Measurements from ENCODE around the gene TBCD.

TBCD gene

DNA sequence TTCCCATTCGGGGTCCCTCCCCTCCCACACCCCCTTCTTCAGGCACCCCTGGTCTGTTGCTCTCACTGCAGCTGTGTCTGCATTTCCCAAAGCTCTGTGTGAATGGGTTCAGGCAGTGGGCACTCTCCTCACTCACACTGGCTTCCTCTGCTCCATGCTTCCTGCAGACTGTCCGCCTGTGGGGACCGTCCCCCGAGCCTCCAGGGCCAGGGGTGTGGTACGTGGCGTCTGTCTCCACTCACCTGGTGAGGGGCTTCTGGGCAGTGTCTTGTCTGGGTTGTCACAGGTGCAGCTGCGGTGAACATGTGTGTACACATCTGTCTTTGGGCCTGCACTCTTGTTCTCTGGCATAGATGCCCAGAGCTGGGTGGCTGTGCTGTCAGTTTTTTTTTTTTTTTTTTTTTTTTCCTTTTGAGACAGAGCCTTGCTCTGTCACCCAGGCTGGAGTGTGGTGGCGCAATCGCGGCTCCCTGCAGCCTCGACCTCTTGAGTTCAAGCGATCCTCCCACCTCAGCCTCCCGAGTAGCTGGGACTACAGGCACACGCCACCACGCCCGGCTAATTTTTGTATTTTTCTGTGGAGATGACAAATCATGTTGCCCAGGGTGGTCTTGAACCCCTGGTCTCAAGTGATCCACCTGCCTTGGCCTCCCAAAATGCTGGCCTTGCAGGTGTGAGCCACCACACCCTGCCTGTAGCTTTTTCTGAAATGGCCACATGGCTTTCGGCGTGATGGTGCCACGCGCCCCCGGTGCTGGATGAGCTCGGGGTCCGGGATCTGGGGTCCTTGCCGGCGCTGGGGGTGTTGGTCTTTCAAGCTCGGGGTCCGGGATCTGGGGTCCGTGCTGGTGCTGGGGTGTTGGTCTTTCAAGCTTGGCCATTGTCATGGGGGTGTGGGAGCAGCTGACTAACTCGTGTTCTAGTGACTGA, 144.5 kb downstream of the TBCD start:
- Histone ChIP-seq H3K27me3 (ENCODE audit: low read depth, low read length) (no peaks in the 10 kb centered on the region), H3K4me2 (ENCODE audit: low read length) (no peak overlapping the region), H3K9me3 (ENCODE audit: insufficient read depth, low read length) (no peaks in the 10 kb centered on the region), H3K4me3 (ENCODE audit: low read length) (no peak overlapping the region), H2AFZ (ENCODE audit: low read depth, low read length) (no peak overlapping the region), H4K20me1 (ENCODE audit: insufficient read depth, low read length) (peaks cover 2% of the 10 kb centered on the region; the same call in 1 of the 2 replicates), H3K27ac (ENCODE audit: low read length) (no peak overlapping the region), H3K4me1 (ENCODE audit: low read length) (no peaks in the 10 kb centered on the region), H3K9ac (ENCODE audit: low read length) (no peak overlapping the region), H3K36me3 (replicated peaks; ENCODE audit: low read depth, low read length) (no peaks in the 10 kb centered on the region), H3K79me2 (ENCODE audit: low read length) (no peaks in the 10 kb centered on the region)
- TF ChIP-seq EZH2phosphoT487 (IDR thresholded peaks at IDR 0.05; ENCODE audit: low read depth): no peak
- TF ChIP-seq, protein P1, sequence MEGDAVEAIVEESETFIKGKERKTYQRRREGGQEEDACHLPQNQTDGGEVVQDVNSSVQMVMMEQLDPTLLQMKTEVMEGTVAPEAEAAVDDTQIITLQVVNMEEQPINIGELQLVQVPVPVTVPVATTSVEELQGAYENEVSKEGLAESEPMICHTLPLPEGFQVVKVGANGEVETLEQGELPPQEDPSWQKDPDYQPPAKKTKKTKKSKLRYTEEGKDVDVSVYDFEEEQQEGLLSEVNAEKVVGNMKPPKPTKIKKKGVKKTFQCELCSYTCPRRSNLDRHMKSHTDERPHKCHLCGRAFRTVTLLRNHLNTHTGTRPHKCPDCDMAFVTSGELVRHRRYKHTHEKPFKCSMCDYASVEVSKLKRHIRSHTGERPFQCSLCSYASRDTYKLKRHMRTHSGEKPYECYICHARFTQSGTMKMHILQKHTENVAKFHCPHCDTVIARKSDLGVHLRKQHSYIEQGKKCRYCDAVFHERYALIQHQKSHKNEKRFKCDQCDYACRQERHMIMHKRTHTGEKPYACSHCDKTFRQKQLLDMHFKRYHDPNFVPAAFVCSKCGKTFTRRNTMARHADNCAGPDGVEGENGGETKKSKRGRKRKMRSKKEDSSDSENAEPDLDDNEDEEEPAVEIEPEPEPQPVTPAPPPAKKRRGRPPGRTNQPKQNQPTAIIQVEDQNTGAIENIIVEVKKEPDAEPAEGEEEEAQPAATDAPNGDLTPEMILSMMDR (IDR thresholded peaks at IDR 0.05; ENCODE audit: low read depth, low read length): no peak

DNA sequence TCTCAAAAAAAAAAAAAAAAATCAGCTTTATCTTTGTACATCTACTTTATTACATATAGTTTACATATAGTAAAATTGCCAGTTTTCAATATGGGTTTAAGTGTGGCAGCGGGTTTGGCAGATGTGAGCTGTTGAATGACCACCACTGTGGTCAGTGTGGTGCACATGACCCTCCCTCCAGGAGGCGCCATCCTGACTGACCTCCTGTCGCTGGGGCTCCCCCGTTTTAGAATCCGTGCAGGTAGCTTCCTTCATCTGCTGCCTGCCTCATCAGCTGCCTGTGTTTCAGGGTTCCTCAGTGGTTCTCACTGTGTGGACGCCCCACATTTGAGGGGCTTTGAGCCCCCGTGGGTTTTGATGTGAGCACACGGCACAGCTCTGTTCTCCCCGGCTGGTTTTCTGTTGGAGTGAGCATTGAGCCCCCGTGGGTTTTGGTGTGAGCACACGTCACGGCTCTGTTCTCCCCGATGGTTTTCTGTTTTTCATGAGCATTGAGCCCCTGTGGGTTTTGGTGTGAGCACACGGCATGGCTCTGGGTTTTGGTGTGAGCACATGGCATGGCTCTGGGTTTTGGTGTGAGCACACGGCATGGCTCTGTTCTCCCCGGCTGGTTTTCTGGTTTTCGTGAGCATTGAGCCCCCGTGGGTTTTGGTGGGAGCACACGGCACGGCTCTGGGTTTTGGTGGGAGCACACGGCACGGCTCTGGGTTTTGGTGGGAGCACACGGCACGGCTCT, 145.8 kb downstream of the TBCD start:
- H4K20me1 ChIP-seq (ENCODE audit: insufficient read depth, low read length): no peaks in the 10 kb centered on the region; the same call in 1 of the 2 replicates
- H2AFZ ChIP-seq (ENCODE audit: low read depth, low read length): no peak overlapping the region
- TF ChIP-seq EZH2phosphoT487 (IDR thresholded peaks at IDR 0.05; ENCODE audit: low read depth): no peak
- TF ChIP-seq, protein P1 (IDR thresholded peaks at IDR 0.05; ENCODE audit: low read depth, low read length): no peak
- no peak overlapping the region for H3K4me2 ChIP-seq (ENCODE audit: low read length)
- H3K27ac ChIP-seq (ENCODE audit: low read length): no peak overlapping the region
- no peaks in the 10 kb centered on the region for H3K27me3 ChIP-seq (ENCODE audit: low read depth, low read length)
- no peaks in the 10 kb centered on the region for H3K4me1 ChIP-seq (ENCODE audit: low read length)
- H3K9me3 ChIP-seq (ENCODE audit: insufficient read depth, low read length): no peaks in the 10 kb centered on the region
- no peak overlapping the region for H3K9ac ChIP-seq (ENCODE audit: low read length)
- H3K4me3 ChIP-seq (ENCODE audit: low read length): no peak overlapping the region
- H3K36me3 ChIP-seq (replicated peaks; ENCODE audit: low read depth, low read length): no peaks in the 10 kb centered on the region
- H3K79me2 ChIP-seq (ENCODE audit: low read length): no peaks in the 10 kb centered on the region

DNA sequence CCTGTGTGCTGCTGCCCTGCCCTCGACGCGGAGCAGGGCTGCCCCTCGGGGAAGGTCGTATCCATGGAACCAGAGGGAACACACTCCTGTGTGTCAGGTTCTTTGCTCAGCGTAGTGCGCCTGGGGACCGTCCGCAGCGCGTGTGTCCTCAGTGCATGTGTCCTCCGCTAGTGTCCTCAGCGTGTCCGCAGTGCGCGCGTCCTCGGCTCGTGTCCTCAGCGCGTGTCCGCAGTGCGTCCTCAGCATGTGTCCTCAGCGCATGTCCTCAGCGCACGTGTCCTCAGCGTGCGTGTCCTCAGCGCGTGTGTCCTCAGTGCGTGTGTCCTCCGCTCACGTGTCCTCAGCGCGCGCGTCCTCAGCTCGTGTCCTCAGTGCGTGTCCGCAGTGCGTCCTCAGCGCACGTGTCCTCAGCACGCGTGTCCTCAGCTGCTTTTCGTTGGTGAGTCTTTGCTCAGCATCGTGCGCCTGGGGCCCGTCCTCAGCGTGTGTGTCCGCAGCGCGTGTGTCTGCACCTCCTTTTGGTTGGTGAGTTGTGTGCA, 147.2 kb downstream of the TBCD start:
- H3K79me2 ChIP-seq (ENCODE audit: low read length): no peaks in the 10 kb centered on the region
- no peaks in the 10 kb centered on the region for H3K36me3 ChIP-seq (replicated peaks; ENCODE audit: low read depth, low read length)
- H4K20me1 ChIP-seq (ENCODE audit: insufficient read depth, low read length): no peaks in the 10 kb centered on the region; the same call in 1 of the 2 replicates
- H3K4me2 ChIP-seq (ENCODE audit: low read length): no peak overlapping the region
- no peaks in the 10 kb centered on the region for H3K9me3 ChIP-seq (ENCODE audit: insufficient read depth, low read length)
- no peak overlapping the region for H3K27ac ChIP-seq (ENCODE audit: low read length)
- no peak overlapping the region for H3K4me3 ChIP-seq (ENCODE audit: low read length)
- no peaks in the 10 kb centered on the region for H3K4me1 ChIP-seq (ENCODE audit: low read length)
- H3K27me3 ChIP-seq (ENCODE audit: low read depth, low read length): no peaks in the 10 kb centered on the region
- H3K9ac ChIP-seq (ENCODE audit: low read length): no peak overlapping the region
- TF ChIP-seq, protein P1 (IDR thresholded peaks at IDR 0.05; ENCODE audit: low read depth, low read length): no peak
- TF ChIP-seq EZH2phosphoT487 (IDR thresholded peaks at IDR 0.05; ENCODE audit: low read depth): no peak
- H2AFZ ChIP-seq (ENCODE audit: low read depth, low read length): no peak overlapping the region

DNA sequence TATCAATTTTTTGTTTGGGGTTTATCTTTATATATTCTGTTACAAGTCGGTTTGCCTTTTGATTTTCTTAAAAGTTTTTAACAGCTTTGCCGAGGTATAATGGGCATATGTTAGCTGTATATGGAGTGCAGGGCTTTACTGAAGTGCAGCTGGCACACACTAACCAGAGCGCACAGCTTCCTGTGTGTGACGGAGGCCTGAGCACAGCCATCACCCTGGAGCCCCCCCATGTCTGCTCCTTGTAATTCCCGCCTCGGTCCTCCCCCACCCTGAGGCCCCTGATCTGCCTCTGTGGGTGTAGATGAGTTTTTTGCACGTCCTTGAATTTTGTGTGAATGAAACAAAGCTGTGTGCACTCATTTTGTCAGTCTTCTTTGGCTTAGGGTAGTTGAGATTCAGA, 148.1 kb downstream of the TBCD start:
- no peak overlapping the region for H2AFZ ChIP-seq (ENCODE audit: low read depth, low read length)
- H3K27ac ChIP-seq (ENCODE audit: low read length): no peak overlapping the region
- TF ChIP-seq, protein P1 (IDR thresholded peaks at IDR 0.05; ENCODE audit: low read depth, low read length): no peak
- TF ChIP-seq EZH2phosphoT487 (IDR thresholded peaks at IDR 0.05; ENCODE audit: low read depth): no peak
- no peaks in the 10 kb centered on the region for H3K27me3 ChIP-seq (ENCODE audit: low read depth, low read length)
- no peak overlapping the region for H3K4me3 ChIP-seq (ENCODE audit: low read length)
- H3K4me1 ChIP-seq (ENCODE audit: low read length): no peaks in the 10 kb centered on the region
- H3K36me3 ChIP-seq (replicated peaks; ENCODE audit: low read depth, low read length): no peaks in the 10 kb centered on the region
- H3K4me2 ChIP-seq (ENCODE audit: low read length): no peak overlapping the region
- no peaks in the 10 kb centered on the region for H3K9me3 ChIP-seq (ENCODE audit: insufficient read depth, low read length)
- H3K79me2 ChIP-seq (ENCODE audit: low read length): no peaks in the 10 kb centered on the region
- H3K9ac ChIP-seq (ENCODE audit: low read length): no peak overlapping the region
- no peaks in the 10 kb centered on the region; the same call in 1 of the 2 replicates for H4K20me1 ChIP-seq (ENCODE audit: insufficient read depth, low read length)

Measured in OCI-LY3 (cell line).